Measurements from ENCODE around the gene NPL. TPM values are rescaled to one million over a fixed set of nuclear protein-coding genes. Genes with fewer than 3 reads are reported as not detected.

NPL gene, protein sequence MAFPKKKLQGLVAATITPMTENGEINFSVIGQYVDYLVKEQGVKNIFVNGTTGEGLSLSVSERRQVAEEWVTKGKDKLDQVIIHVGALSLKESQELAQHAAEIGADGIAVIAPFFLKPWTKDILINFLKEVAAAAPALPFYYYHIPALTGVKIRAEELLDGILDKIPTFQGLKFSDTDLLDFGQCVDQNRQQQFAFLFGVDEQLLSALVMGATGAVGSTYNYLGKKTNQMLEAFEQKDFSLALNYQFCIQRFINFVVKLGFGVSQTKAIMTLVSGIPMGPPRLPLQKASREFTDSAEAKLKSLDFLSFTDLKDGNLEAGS
- 38.4 TPM for total RNA-seq

DNA sequence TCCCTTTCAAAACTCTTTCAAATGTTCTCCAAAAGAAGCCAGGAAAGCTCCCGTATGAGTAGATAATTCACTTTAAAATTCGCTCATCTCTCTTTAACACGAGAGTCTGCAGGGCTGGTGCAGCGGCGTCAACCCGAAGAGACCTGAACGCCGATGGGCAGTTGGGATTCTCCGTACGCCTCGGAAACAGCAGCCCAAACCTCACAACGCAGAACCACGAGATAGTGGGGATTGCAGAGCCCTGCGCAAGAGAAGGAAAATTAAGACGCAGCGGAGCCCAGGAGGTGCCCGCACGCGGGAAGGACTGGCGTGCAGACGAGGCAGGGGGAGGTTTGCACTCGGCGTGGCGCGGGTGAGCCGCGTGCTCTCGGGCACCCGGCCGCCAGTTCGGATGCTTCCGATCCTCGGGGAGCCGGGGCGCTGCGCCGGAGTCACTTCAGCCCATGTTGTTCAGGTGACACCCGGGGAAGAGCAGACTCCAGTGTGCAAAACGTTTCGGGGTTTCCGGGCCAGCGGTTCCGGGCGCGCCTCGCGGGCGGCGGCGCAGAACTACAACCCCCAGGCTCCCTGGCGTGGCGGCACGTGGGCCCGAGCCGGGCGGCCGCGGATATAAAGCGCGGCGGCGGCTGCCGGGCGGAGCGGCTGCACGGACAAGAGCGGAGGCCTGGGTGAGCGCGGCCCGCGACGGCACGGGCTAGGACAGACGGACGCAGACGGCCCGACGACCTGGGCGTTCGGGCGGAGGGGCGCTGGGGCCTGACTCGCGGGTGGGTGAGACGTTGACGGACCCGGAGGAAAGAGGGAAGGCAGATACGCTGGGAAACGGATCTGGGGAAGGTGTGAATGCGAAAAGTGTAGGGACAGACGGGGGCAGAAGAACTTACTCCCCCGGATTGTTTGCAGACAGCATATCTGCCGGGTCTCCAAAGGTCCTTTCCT, at the start of gene NPL:
Gene NPL, plus strand, starts transcription at position 636 of the 939 bp plus-strand sequence. CDS start 4,599 bp downstream, outside the sequence.
- DNase-seq, result peak; percentile 77

DNA sequence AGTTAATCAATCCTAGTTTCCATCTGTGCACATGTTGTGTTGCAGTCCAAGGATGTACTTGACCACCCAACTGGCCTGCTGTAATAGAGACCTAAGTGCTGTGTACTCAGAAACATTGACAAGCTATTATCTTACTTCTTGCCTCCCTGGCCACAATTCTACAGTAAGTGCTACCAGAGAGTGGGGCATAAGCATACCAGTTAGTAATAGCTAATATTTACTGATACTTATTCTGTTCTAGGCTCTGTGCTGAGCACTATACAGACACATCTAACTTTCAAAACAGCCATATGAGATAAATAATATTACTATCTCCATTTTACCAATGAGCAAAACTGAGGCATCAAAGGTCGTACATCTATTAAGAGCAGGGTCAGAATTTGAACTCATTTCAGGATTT, 49.5 kb upstream of the NPL start:
- DNase-seq, result no peak

DNA sequence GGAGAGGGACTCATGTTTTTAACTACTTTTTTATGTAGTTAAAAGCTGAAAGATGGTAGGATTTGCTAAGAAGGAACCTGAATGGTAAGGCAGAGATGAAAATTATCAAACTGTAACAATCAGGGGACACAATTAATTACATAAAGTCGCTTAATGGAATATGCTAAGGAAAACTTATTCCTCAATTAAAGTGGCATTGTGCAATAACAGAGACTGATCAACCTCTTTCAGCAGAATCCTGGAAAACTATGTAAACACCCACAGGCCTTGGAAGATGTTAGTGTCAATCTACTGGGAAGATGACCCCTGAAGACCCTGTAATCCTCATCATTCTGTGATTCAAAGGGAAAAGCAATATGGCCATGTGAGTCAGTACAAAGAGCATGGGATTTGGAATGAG, 46.8 kb upstream of the NPL start:
- no peak for DNase-seq

DNA sequence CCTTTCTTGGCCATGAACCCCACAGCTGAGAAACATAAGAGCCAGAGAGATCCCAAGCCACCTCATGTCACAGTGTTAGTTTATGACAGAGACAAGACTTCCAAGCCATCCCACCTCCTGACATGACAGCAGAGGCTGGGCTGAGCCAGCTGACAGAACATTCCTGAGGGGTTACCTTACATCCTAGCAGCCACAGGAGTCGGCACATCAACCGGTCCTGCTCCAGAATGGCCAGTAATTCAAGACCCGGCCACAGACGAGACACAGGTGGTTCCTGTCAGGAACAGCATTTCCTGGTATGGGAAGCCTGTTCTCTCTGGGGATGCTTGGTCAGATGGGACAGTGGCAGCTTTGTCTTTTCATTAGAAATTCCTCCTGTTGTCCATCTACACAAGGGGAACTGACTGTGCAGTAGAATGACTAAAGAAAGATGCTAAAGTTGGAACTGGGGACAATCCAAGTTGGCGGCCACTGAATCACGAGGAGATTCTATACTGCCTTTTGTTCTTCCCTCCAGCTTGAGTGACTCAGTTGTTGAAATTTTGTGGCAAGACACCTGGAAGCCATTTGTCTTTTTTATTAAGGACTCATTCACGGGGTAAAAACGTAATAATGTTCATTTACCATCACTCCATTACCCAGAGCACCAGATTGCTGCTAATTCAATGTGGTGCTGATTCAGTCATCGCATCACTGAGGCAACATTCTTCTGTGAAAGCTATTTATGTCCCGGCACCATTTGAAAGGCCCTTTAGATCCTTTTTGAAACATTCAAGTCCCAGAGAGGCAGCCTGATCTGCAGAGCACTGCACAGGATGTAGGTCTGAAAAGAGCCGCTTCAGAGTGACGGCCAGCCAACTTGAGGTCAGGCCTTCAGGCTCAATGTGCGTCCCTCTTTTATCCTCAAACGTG, 37.2 kb upstream of the NPL start:
- DNase-seq, result peak; percentile 37

DNA sequence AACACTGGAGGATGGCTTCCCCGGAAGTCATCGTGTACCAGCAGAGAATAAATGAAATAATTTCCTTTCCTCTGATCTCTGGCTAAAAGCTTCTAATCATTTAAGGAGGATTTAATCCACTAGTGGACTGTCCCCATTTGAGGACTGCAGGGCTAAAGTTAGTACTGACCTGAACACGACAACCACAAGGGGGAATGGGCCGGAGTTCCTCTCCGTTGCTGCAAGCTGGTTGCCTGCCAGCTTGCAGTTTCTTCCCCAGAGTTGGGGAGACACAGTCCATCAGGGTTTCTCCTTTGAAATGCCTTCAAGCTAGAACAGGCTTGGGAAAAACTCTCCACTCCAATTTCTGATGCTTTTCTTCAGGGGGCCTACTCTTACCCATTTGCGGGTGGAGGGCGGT, 35.5 kb upstream of the NPL start:
- DNase-seq, result no peak

DNA sequence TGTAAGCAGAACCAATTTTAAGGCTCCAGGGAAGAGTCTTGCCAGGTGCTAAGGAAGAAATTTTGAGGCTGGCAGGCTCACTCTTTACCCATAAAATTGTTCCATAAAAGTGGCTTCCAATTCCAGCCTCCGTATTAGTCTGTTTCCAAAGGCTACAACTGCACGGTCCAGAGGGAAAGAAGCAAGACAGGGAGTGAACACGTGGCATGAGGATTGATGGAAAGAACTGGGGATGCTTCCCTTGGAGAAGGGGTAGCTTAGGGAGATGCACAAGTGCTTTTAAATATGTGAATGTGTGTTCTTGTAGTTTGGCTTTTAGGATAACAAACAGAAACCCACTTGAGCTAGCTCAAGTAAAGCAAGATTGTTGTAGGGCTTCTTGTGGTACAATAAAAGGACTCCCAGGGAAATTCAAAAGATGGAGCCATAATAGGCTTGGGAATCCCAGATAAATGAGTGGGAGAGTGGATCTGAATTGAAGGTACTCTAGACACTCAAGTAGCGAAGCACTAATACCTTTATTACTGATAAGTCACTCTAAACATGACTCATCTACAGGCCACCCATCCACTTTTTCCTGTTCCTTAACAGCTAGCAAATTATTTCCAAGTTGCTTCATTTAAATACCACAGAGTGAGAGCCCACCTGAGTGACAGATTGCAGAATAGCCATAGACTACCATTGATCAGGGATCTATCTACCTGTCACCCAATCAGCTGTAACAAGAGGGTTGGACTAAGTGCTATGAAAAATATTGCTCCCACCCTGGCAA, 34.8 kb upstream of the NPL start:
- DNase-seq, result no peak

DNA sequence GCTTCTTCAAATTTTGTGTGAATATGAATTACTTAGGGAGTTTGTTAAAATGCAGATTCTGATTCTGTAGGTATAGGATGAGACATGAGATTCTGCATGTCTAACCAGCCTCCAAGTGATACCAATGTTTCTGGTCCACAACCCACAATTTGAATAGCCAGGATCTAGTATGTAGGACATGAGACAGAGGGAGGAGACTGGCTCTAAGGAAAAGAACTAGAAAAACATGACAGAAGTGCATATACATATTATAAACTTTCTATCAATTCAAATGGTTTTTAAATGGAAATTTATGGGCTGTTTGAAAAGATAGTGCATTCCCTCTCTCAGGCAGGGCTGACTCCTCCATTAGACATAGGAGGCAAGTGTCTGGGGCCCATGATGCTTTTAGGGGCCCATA, 33.9 kb upstream of the NPL start:
- DNase-seq, result no peak

DNA sequence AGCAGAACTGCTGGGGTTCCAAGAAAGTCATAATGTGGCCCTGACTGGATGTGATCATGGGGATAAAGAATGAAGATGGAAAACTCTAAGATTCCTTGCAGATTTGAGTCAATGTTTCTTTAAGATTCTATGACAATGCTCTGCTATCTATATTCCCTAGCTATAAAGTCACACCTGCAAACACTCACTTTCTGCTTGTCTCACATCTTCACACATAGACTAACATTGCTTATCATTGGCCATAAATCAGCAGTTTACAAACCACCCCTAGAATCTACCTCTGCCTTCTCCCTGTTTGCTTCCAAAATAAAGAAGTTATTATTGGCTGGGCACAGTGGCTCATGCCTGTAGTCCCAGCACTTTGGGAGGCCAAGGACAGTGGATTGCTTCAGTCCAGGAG, 33.1 kb upstream of the NPL start:
- DNase-seq, result no peak

DNA sequence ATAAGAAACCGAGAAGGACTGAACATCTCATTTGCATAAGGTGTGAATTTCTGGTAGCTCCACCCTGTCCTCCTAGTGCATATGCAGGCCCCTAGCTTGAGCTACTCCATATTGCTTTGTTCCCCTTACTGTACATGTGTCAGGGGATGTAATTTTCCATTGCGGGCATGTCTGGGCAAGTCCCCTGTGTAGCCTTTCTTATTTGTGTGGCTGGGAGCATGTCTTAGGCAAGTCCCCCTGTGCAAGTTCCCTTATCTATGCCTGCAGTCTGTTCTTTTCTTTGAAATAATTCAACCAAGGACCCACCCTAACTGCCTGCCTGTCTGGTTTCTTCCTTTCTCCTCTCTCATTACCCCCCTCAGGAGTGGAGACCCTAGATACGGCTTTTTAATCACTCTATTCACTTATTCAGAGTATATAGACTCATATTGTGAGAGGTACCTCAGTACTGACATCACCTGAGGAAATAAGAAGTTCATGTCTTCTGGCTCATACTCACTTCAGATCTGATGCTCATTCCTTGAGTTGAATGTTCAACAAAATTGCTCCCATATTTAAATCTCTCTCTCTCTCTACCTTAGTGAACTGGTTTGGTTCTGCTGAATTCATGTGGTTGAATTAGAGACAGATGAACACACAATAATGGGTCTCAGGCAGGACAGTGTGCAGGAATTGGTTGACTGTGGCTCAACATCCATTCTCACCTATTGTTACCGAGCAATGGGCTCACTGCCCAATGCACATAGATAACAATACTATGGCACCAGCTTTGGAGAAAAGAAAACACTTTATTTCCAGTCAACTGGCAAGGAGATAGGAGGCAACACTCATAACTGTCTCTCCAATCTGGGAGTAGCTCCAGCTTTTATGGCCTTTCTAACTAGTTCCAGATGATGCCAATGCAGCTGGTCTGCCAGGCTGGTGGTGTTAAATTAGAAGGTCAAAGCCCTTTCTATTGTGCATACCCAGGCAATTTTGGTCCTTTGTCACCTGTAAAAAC, 27.9 kb upstream of the NPL start:
- DNase-seq, result no peak

DNA sequence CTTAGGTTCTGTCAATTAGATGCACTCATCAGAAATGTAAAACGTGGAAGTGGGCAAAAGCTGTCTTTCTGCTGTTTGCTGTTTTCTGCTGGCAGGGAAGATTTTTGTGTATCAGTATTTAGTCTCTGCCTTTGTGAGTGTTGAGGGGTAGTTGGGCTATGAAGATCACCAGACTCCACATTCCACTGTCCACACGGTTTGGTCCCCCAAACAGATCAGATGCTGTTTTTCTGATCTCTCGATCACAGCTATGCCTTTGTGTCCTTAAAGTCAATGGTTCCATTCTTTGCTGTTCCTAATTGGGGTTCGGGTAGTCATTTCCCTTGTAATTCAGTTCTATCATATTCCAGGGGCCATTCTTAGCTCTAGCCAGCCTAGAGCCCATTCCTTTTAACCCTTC, 27.0 kb upstream of the NPL start:
- no peak for DNase-seq

DNA sequence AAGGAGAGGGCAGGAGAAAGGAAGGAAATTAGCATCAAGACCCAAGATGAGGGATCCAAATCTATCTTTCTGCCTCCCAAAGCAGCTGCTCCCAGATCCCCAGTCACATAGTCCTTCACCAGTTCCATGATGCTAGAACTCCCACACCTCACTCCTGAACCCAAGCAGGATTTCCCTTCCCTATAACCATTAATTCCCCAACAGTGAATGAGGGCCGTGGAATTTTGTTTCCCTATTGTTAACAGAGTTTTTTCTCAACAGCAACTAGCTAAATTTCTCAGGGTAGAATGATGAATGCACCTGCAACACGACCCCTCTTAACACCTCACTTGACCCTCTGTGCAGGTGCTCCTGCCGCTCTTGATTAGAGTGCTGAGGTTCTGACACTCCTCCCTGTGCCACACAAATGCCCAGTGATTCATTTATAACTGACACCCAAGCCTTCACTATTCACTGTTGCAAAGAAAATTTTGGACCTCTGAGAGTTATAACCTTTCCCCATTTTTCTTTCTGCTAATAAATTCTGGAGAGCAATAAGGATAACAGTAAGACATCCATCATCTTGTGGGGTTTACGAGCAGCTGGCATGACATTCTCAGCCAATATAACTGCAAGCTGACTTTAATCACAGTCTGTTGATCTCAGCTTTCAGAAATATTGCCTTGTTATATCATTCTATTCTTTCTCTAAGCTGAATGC, 25.4 kb upstream of the NPL start:
- DNase-seq, result no peak

DNA sequence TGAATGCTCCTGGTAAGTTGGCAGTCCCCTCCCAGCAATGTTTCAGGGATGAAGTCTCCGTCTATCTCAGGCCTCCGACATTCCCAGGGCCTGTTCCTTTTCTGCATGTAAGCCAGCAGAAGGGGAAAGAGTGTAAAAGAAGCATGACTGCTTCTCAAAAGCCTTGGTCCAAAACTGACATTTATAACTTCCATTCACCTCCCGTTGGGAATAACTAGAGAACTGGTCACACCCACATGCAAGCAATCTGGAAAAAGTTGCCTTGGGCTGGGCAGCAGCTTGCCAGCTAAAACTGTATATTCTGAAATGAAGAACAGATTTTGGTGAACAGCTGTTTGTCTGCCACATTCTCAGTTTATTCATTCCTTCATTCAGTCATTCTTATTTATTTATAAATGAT, 24.2 kb upstream of the NPL start:
- no peak for DNase-seq

DNA sequence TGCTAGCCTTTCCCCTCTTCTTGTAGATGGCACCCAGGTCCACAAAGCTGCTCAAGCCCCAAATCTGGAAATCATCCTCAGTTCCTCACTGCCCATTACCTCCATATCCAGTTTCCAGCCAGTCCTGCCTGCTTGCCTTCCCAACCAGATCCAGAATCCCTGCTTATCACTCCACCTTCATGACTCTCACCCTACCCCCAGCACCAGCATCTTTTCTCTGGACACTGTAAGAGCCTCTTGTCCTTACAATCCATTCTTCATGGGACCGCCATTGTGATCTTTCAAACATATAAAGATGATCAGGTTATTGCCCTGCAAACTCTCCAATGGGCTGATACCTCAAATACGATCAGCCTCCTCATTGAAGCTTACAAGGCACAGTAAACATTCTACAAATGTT, 23.5 kb upstream of the NPL start:
- no peak for DNase-seq

DNA sequence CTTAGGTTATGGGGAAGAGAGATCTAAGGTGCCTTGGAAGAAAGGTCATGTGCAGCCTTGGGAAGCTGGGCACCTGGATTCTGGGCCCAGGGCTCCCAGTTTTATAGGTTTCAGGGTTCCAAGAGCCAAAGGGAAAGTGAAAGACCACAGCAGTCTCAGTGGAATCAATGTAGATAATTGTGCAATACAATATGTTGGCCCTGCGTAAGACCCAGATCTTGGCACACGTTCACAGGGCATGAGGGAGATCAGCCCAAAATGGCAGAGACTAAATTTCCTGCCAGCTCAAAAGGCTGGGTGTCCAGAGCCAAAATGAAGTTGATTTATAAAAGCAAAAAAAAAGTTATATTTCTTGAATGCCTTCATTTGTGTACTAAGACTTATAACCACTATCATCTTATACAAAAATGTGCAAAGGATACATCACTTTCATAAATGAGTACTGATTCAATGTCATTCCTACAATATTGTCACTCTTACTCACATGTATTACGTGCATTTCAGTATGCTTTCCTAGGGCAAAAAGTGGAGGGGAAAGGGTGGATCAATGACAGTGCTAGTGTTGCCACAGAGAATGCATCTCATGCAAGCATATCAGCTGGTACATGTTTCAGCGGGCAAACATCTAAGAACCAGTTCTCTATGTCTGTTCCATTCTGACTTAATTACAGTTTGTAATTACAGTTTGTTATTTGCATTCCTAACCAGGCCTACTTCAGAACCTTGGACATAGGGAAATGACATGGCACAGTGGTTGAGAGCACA, 22.5 kb upstream of the NPL start:
- no peak for DNase-seq

DNA sequence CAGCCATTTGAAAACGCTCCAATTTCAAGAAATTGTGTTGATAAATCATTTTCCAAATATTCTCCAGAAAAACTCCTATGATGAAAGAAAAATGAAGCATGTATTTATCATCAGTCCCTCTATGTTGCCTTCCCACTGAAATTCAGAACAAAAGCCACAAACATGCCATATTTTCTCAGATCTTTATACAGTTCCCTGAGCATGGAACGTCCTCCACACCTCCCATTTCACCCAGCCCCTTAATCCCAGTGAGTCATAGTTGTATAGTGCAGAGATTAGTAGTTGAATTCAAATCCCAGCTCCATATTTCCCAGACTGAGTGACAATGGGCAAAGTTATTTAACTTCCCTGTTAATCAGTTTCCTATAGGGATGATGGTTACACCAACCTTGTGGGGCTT, 20.6 kb upstream of the NPL start:
- DNase-seq, result no peak

DNA sequence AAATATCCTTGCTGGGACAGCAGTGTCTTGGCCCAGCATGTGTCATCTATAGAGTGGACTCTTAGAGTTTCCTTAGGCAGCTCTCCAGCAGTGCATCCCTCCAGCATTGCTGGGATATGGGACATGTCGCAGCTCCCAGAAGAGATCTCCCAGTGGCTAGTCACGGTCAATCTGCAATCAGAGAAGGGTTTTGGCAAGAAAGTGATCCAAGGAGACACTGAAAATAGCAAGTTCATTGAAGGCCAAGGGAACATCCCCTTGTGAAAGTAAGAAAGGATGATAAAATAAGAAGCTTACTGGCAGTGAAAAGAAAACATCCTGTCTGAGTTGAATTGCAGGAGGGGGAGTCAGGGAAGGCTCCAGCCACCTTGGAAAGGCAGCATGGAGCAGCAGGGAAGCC, 19.3 kb upstream of the NPL start:
- no peak for DNase-seq

DNA sequence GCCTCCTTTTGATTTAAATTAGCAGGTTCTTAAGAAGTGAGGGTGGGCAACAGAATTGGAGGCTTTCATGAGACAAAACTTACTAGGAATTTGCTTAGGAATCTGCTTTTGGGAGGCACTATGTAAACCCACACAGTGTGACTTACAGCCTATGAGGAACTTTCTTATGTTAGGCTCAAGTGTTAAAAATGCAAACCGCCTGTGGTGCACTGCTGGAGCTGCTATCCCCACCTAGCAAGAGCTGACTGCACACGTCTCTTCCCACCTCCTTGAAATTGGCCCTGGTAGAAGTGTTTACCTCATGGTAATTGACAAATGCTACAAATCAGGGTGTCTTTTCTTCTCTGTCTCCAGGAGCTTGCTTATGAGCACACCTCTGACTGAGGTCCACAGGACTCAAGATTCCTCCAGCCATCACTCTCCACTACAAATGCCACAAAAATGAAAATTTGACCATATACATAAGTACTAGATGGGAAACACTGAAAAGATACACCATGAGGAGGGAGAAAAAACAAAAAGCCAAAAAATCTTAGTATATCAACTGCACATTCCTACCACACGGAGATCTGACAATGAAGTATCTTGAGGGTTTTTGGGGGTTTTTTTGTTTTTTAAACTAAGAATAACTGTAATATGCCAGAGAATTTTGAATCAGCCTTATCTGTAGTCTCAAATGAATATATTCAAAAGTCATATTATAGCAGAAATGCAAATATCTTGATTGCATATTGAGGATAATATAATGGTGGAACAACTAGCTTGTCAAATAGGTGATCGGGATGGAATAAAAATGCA, 18.2 kb upstream of the NPL start:
- no peak for DNase-seq

DNA sequence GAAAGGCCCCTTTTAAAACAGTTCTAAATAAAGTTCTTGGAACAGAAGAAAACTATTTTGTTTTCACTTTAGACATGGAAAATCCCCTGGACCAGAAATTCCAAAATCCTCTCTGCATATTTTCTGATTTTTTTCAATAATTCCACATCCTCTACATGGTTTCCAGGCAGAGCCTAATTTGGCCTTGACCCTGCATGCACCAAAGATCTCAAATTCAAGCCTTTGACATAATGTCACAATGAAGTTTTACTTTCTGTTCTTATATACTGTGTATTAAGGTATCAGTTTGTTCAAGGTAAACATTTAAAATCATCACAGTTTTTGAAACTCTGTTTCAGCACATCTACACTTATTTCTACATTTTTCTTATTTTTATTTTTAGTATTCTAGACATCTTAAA, 12.2 kb upstream of the NPL start:
- no peak for DNase-seq
